ENCODE results near the gene OR3A2. TPM values are rescaled to one million over a fixed set of nuclear protein-coding genes. Genes with fewer than 3 reads are reported as not detected.

OR3A2 gene
- total RNA-seq, 1 donor from 2014 or later, result not detected

DNA sequence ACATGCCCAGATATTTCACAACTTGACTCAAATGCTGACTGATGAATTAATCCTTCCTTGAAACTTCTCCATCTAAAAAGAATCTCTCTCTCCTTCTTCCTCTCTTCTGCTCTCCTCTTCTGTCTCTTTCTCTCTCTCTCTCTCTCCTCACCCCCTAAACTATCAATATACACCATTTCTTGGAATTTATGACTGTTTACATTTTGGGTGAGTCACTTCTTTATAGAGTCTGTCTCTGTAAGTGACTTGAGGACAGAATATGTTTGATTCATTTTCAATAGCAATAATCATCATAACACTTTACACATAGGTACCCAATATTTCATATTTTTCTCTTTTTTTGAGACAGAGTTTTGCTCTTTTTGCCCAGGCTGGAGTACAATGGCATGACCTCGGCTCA lies 103.2 kb downstream of the OR3A2 start:
- H3K27me3 Mint-ChIP-seq (ENCODE audit: low read depth), result no peaks in the 10 kb centered on the region
- no peaks in the 10 kb centered on the region for H3K4me1 Mint-ChIP-seq (ENCODE audit: low read depth)
- TF ChIP-seq, protein P1, sequence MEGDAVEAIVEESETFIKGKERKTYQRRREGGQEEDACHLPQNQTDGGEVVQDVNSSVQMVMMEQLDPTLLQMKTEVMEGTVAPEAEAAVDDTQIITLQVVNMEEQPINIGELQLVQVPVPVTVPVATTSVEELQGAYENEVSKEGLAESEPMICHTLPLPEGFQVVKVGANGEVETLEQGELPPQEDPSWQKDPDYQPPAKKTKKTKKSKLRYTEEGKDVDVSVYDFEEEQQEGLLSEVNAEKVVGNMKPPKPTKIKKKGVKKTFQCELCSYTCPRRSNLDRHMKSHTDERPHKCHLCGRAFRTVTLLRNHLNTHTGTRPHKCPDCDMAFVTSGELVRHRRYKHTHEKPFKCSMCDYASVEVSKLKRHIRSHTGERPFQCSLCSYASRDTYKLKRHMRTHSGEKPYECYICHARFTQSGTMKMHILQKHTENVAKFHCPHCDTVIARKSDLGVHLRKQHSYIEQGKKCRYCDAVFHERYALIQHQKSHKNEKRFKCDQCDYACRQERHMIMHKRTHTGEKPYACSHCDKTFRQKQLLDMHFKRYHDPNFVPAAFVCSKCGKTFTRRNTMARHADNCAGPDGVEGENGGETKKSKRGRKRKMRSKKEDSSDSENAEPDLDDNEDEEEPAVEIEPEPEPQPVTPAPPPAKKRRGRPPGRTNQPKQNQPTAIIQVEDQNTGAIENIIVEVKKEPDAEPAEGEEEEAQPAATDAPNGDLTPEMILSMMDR (IDR thresholded peaks at IDR 0.05), result no peak
- H3K9me3 Mint-ChIP-seq (ENCODE audit: low read depth), result peaks cover 11% of the 10 kb centered on the region
- H3K4me3 Mint-ChIP-seq (ENCODE audit: unreplicated experiment), result no peak overlapping the region
- no peak overlapping the region for H3K27ac Mint-ChIP-seq (ENCODE audit: unreplicated experiment)
- H3K36me3 Mint-ChIP-seq (ENCODE audit: low read depth), result no peaks in the 10 kb centered on the region
- DNase-seq (ENCODE audit: low spot score), result no peak

DNA sequence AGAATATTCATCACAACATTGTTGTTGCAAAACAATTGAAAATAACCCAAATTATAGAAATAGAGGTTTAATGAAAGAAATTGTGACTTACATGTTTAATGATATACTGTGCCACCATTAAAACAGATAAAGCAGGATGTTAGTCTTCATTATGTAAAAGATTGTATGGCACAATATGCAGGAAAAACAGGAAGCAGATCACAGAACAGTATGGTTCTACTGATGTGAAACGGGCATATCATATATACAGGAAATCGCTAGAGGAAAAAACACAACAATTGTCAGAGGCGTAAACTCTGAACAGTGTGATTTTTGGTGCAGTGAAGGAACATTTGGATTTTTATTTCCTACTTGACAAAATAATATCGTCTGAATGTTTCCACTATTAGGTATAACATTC lies 110.0 kb downstream of the OR3A2 start:
- TF ChIP-seq, protein P1 (IDR thresholded peaks at IDR 0.05), result no peak
- DNase-seq (ENCODE audit: low spot score), result no peak
- no peak overlapping the region for H3K27ac Mint-ChIP-seq (ENCODE audit: unreplicated experiment)
- H3K27me3 Mint-ChIP-seq (ENCODE audit: low read depth), result no peaks in the 10 kb centered on the region
- no peak overlapping the region for H3K4me3 Mint-ChIP-seq (ENCODE audit: unreplicated experiment)
- H3K4me1 Mint-ChIP-seq (ENCODE audit: low read depth), result no peaks in the 10 kb centered on the region
- peaks cover 15% of the 10 kb centered on the region for H3K9me3 Mint-ChIP-seq (ENCODE audit: low read depth)
- peaks cover 2% of the 10 kb centered on the region for H3K36me3 Mint-ChIP-seq (ENCODE audit: low read depth)

DNA sequence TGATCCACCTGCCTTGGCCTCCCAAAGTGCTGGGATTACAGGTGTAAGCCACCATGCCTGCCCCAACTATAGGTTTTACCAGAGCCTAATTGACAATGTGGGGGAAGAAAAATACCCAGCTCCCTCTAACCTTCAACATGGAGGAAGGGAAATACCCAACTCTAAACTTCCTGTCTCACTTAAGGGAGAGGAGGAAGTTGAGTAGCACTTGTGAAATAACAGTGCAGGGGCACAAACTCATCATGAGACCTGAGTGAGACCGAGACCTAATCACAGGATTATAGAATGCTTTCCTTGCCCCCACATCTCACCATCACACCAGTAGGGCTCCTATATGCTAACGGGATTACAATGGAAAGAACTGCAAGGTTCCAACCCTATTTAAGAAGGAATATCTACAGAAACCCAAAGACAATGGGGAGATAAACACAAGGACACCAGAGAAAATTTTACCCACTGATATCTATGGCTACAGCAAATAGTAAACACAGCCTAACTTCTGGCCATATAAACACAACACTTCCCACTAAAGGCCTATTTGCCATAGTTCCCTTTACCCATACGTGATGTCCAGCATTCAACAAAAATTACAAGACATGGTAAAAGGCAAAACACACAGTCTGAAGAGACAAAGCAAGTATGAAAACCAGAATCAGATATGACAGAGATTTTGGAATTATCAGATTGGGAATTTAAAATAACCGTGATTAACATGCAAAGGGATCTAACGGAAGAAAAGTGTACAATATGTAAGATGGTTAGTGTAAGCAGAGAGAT lies 114.8 kb downstream of the OR3A2 start:
- TF ChIP-seq, protein P1 (IDR thresholded peaks at IDR 0.05), result no peak
- Mint-ChIP-seq H3K9me3 (ENCODE audit: low read depth) (peaks cover 22% of the 10 kb centered on the region), H3K4me1 (ENCODE audit: low read depth) (no peaks in the 10 kb centered on the region), H3K4me3 (ENCODE audit: unreplicated experiment) (no peak overlapping the region), H3K27me3 (ENCODE audit: low read depth) (no peaks in the 10 kb centered on the region), H3K27ac (ENCODE audit: unreplicated experiment) (no peak overlapping the region), H3K36me3 (ENCODE audit: low read depth) (peaks cover 2% of the 10 kb centered on the region)
- DNase-seq (ENCODE audit: low spot score), result no peak

DNA sequence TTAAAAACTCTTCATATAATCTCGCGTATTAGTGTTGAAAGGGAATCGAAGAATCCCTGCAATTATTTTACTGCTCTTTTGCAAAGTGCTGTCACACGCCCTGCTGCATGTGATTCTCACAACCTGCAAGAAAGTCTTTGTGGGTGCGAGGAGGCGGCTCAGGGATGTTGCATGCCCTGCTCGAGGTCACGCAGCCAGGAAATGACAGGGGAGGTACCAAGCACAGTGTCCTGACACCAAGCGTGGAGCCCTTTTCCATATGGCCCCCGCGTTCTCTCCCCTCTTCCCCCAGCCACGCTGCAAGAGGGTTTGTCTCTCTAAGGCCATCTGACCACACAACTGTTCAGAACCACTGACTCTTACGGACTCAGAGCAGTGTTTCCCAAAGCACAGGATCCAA lies 125.5 kb downstream of the OR3A2 start:
- Mint-ChIP-seq H3K4me1 (ENCODE audit: low read depth) (no peaks in the 10 kb centered on the region), H3K27me3 (ENCODE audit: low read depth) (peaks cover 13% of the 10 kb centered on the region), H3K36me3 (ENCODE audit: low read depth) (no peaks in the 10 kb centered on the region), H3K9me3 (ENCODE audit: low read depth) (peaks cover 15% of the 10 kb centered on the region), H3K4me3 (ENCODE audit: unreplicated experiment) (no peak overlapping the region), H3K27ac (ENCODE audit: unreplicated experiment) (no peak overlapping the region)
- TF ChIP-seq, protein P1 (IDR thresholded peaks at IDR 0.05), result no peak
- DNase-seq (ENCODE audit: low spot score), result no peak

GRCh38 chr17:3260163-3260562 lies 125.9 kb downstream of the OR3A2 start:
- H3K4me1 Mint-ChIP-seq (ENCODE audit: low read depth), result no peaks in the 10 kb centered on the region
- H3K27me3 Mint-ChIP-seq (ENCODE audit: low read depth), result peaks cover 13% of the 10 kb centered on the region
- H3K9me3 Mint-ChIP-seq (ENCODE audit: low read depth), result peaks cover 15% of the 10 kb centered on the region
- TF ChIP-seq, protein P1 (IDR thresholded peaks at IDR 0.05), result no peak
- no peak overlapping the region for H3K27ac Mint-ChIP-seq (ENCODE audit: unreplicated experiment)
- DNase-seq (ENCODE audit: low spot score), result no peak
- no peak overlapping the region for H3K4me3 Mint-ChIP-seq (ENCODE audit: unreplicated experiment)
- H3K36me3 Mint-ChIP-seq (ENCODE audit: low read depth), result no peaks in the 10 kb centered on the region

All from chondrocyte (in vitro differentiated cells).